DMS153 (cell line): ENCODE results near the gene BDNF.
"Not testable (repeated sequence)": the region's sequence is repeated elsewhere in the genome, so short reads cannot be mapped to it uniquely, and the experiment has no call there.

Experiments
- DNase-seq: peaks from one replicate; lab custom pipeline; 2025; lab: John Stamatoyannopoulos, UW

Gene BDNF

DNA sequence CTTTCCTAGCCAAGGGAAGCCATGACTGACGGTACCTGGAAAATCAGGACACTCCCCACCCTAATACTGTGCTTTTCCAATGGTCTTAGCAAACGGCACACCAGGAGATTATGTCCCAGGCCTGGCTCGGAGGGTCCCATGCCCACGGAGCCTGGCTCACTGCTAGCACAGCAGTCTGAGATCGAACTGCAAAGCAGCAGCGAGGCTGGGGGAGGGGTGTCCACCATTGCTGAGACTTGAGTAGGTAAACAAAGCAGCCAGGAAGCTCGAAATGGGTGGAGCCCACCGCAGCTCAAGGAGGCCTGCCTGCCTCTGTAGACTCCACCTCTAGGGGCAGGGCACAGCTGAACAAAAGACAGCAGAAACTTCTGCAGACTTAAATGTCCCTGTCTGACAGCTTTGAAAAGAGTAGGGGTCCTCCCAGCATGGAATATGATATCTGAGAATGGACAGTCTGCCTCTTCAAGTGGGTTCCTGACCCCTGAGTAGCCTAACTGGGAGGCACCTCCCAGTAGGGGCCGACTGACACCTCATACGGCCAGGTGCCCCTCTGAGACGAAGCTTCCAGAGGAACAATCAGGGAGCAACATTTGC, 34.6 kb downstream of the BDNF start:
- not testable (repeated sequence) for DNase-seq

DNA sequence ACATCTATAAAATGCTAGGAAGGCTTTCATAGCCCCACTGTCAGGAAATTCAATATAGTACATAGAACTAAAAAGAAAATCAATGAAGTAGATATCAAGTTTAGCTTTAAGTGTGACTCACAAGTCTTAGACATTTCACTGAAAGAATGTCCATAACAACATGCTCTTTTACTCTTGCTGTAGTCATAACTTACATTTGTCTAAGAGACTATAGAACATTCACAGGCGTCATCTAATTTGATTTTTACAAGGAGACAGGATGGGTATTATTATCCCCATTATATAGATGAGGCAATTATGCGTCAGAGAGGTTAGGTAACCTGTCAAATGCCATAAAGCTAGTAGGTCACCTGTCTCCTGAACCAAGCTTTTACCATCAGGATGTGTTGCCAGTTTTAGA, 36.9 kb downstream of the BDNF start:
- no peak for DNase-seq

DNA sequence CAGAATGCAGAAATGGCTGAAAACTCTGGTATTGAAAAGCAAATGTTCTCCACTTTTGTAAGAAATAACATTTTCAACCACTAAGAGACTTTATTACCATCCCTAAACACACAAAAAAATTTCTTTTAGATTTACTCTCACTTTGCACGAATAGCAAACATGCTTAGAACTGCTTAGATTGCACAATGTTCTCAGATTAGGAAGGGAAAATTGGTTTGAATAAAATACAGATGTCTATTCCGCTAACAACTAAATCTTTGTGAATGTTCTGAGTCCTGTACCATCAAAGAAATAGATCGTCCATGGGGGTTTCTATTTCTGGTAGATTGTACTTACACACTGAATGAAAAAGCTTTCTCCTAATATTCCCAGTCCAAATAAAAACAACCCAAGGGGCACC, 40.1 kb downstream of the BDNF start:
- DNase-seq, result no peak

DNA sequence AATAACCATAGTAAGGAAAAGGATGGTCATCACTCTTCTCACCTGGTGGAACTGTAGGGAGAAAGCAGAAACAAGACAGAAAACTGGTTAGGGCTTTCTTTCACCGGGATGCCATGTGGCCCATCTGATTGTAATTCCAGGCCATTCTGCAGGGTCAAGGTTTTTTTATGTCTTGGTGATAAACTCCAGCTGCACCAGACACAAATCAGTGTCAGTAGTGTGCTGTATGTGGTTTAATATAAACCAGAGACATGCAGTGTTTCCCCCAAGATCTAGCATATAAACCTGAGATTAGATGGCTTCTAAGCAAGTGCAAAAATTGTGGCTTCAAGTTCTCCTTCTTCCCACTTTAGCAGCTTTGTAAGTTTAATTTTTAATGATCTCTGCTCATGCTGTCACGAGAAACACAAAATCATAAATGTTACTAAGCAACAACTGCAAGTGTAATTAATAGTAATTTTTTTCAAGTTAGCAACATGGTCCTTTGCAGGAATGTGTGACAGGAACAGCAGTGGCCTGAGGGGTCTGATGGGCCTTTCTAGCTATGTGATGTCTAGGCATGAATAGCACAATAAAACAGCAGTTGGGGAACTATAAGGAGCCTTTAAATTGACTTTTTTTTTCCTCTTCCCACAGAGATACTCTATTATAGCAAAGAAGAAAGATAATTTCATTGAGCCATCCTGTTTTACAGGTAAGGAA, 41.6 kb downstream of the BDNF start:
- DNase-seq, result no peak

DNA sequence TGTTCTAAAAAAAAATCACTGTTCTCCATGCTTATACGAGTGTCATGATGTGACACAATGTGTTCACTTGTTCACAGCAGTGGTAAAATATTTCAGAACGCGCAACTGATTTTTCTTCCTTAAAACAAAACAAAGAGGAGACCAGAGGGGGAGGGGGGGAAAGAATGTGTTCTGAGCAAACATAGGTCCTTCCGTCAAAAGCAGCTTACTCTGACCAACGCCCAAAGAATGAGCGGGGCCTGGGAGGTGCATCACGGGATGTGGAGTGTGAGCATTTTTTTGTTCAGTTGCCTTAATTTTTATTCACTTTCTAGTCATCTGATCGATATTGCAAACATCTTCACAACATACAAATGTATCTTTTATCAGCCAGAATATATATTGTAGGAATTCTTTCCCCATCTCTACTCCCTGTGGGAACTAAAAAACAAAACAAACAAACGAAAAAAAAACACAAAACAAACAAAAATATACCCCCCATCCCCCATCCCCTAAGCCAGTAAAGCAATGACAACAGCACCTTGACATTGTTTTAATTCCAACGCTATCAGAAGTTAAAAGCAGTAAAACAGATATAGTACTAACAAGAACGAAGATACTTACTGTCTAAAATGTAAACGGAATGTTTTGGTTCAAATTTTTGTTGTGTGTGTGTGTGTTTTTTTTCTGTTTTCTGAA, 43.3 kb downstream of the BDNF start:
- DNase-seq, result no peak

DNA sequence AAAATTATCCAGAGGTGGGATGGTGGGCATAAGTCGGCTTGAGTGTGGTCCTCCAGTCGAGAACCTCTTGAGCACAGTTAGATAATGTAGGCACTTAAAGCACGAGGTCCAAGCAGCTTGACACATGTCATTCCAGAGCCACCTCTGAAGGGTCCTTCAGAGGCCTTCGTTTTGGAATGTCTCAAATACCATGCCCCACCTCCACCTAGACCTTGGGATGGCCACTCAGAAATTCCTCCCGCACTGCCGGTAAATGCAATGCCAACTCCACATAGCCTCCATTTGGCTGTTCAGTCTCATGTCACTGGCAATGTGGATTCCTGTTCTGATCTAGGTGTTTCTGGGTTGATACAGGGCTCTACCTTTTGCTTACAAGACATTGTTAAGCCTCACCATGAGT, 43.9 kb downstream of the BDNF start:
- no peak for DNase-seq

DNA sequence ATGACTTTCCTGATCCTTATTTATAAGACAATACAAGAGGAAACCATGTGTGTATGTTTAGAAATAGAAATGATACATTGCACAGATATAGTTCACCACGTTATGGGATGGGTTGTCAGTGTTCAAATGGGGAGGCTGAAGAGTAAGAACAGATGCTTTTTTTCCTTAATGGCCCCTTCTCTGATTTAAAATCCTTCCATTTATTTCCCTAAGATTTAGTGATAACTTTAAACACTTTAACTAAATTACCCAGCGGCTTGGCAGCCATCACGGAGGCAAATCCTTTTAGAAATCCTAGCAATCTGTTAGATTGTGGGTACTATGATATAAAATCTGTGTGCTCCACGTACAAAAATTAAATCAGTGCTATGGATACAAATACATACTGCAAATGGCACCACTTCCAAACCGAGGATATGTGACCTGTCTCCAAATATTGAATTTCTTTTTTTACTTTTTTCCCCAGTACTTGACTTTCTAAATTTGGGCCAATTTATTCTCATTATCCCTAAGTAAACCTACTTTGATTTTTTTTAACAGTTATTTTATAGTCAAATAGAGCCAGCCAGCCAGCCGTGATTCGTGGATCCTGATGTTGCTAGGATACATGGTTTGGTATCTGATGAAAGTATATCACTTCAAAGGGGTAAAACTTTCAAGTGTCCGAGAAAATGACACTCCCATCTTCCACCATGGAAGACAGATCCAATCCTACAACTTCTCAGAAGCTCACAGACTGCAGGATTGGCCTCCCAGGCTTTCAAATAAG, 46.1 kb downstream of the BDNF start:
- DNase-seq, result no peak

DNA sequence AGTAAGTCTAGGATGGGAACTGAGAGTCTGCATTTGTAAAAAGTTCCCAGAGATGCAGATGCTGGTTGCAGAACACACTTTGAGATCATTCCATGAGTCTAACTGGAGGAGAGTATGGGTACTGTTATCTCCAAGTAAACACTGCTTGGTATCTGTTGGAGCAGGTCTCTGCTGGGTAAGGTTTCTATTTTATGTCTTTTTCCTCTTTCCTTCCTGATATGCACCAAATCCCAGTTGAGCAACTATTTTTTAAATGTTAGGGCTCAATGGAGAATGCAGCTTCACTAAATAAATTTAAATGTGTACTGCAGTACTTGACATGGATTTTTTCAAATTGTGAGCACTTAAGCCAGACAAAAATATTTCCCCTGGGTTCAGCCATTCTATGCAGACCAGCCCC, 48.5 kb downstream of the BDNF start:
- no peak for DNase-seq

DNA sequence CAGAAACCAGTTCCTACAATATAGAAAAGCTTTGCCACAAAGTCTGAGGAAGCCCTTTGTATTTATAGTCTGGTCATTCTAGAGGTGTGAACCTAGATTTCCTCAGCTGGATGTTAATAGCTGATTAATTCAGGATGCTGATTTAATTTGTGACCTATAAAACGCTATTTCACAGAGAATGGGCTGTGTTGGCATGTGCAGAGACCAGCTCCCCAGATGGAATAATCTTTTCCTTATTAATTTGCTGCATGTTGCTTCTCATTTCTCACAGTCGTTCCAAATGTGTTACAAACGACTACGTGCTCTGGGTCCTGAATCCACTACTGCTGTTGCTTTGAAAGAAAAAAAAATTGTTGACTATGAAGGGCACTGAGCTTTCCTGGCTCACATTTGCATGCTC, 49.3 kb downstream of the BDNF start:
- DNase-seq, result no peak

DNA sequence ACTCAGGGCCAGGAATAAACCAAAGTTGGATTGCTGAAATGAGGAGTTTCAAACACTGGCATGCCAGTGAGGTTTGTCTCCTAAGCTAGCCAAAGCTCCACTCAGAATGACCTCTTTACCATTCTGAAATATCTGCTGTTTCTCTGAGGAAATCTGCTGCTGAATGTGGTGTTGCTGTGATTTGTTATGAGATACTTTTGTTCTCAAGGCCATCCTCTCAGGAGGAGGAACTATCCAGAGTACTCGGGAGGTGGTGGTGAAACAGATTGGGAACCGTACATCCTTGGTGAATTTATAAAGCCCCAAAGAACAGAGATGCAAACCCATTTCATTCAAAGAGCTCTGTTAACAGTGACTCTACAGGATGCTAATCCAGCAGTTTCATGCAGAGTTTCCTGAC, 50.5 kb downstream of the BDNF start:
- DNase-seq, result no peak

DNA sequence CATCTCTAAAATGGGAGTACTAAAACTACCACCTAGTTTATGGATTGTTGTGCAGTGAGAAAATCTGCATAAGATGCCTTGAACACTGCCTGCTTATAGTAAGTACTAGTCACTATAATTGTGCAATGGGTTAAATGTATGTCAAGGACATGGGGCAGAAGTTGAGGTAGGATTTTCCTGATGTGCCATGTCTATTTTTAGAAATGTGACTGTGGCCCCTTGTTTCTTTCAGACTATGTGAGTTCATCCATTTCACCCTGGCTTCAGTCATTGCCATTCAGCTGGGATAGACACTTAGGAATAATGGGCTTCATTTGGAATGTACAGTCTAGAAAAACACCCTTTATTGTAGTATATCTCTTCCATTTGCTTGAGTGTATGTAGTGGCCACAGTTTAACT, 51.4 kb downstream of the BDNF start:
- no peak for DNase-seq

DNA sequence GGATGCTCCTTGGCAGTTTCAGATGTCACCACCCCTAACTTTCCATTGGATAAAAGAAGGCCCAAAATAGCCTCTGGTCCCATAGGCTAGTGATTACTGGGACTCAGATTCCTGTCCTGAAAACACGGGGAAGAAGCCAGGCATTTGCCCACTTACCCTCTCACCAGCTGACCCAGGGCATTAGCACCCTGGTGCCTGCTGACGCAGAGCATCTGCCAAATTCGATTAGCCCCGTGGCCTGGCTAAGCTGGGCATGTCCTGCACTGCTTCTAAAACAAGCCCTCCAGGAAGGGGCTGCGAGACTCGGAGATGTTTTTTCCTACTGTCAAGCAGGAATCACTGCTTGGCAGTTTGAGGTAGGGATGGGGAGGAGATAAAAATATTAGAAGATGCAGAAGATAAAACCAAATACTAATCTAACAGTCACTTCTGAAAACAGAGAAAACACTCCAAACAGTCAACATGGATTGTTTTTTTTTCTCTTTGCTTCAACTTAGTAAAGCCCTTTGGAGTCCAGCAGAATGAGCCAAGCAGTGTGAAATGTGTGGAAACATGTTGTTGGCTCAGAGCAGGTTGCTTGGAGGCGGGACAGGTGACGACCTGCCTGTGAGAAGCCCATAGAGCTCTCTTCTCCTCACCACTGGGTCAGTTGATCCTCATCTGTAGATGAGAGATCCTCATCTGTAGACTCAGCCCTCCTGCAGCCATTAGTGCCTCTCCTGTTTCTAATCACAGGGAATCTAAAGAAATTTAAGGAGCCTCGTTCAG, 54.0 kb downstream of the BDNF start:
- DNase-seq, result no peak

DNA sequence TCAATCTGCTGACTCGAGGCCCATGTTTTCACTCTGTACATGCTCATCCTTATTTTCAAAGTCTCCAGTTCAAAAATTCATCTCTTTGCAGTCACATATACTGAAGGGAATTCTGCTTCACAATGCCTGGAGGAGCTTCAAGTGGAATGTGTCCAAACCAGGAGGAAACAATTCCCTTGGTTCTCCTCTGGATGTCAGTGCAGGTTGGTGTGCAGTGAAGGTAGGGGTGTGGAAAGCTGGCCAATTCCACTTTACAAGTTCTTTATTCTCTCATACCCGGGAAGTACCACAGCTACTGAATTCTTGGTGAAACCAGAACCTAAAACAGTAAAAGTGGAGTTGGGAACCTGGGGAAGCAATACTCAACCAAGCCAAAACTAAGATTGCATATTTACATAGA, 57.3 kb downstream of the BDNF start:
- DNase-seq, result no peak

DNA sequence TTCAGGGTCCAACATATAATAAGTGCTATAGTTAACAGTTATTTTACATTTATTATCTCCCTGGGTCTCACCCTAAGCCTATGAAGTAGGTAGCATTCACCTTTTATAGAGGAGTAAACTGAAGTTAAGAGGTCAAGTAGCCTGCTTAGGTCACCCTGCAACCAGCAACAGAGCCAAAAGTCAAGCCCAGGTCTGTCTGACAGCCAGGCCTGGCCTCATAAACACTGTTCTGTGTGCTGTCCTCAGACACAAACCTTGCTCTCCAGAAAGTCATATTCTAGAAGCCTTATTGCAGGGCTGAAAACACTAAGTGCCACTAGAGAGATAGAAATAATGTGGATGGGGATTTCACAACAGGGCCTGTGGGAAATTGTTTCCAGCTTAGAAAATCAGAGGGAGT, 59.3 kb downstream of the BDNF start:
- no peak for DNase-seq

DNA sequence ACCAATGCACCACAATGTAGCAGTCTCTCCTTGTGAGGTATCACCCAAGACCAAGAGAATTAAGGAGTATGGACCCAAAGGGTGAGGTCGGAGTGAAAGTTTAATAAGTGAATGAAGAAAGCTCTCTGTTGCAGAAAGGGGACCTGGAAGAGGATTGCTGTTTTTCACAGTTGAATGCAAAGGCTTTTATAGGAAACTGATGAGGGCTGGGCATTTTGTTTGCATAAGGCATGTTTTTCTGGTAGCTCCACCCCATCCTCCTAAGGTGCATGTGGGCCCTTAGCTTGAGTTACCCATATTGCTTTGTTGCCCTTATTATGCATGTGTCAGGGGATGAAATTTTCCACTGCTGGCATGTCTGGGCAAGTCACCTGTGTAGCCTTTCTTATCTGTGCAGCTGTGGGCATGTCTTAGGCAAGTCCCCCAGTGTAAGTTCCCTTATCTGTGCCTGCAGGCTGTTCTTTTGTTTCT, 64.7 kb downstream of the BDNF start:
- no peak for DNase-seq

DNA sequence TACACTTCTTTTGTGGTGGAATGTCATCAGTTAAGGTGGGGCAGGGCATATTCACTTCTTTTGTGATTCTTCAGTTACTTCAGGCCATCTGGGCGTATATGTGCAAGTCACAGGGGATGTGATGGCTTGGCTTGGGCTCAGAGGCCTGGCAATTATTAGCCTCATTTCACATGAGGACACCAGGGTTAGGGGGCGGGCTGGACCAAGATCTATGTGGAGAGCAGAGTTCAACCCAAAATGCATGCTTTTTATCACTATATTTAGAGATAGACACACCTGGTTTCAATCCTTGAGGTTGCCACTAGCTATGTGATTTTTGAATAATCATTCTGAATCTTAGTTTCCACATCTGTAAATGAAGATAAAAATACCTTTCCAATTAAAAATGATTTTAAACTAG, 65.5 kb downstream of the BDNF start:
- DNase-seq, result not testable (repeated sequence)

DNA sequence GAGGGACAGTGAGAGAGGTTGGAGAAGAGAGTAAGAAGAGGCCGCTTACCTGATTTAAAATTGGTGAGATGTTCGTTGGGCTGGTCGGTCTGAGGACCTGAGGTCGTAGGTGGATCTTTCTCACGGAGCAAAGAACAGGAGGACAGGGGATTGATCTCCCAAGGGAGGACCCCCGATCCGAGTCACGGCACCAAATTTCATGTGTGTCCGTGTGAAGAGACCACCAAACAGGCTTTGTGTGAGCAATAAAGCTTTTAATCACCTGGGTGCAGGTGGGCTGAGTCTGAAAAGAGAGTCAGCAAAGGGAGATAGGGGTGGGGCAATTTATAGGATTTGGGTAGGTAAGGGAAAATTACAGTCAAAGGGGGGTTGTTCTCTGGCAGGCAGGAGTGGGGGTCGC, 66.0 kb downstream of the BDNF start:
- not testable (repeated sequence) for DNase-seq

DNA sequence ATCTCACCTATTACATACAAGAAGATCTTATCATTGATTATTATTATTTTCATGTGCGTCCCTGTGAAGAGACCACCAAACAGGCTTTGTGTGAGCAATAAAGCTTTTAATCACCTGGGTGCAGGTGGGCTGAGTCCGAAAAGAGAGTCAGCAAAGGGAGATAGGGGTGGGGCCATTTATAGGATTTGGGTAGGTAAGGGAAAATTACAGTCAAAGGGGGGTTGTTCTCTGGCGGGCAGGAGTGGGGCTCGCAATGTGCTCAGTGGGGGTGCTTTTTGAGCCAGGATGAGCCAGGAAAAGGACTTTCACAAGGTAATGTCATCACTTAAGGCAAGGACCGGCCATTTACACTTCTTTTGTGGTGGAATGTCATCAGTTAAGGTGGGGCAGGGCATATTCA, 71.2 kb downstream of the BDNF start:
- DNase-seq, result not testable (repeated sequence)

DNA sequence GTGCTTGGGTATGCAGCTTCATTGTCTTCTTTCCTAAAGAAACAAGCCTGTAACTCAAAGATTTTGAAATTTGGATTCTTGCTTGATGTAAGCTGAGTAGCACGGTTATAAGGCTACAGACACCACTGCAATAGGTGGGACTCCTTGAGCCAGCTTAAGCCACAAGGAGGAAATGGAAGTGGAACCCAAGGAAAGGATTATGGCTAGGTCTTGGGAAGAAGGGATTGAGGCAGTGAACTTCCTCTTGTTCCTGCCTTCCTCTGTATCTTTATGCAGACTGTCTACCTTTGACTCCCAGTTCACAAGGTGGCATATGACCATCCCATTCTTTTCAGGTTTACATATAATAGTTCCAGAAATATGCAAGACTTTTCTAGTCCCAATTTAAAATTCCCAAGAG, 72.3 kb downstream of the BDNF start:
- no peak for DNase-seq

DNA sequence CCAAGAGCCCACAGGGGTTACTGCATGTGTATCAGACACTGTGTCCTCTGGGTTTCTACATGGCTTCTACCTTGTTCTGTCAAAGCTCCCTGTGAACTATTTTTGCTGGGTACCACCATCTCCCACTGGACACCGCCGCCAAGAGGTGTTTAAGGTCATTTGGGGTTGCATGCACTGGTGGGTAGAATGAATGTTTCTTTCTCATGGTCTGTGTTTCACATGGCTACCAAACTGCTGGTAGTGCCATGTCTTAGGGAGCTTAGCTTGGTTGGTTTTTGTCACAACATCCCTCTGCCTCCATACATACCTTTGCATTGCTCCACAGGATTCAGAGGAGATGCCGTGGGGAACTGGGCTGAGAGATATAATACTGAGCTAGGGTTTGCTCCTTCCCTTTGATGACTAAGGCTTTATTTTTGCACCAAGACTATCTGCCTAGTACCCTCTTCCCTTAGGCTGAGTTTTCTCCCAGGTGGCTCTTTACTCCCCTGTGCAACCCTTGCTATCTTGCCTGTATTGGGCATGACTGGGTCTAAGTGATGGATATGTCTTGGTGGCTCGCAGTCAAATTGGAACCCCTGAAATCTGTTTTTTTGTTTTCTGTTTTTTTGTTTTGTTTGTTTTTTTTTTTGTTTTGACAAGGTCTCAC, 73.2 kb downstream of the BDNF start:
- DNase-seq, result no peak

DNA sequence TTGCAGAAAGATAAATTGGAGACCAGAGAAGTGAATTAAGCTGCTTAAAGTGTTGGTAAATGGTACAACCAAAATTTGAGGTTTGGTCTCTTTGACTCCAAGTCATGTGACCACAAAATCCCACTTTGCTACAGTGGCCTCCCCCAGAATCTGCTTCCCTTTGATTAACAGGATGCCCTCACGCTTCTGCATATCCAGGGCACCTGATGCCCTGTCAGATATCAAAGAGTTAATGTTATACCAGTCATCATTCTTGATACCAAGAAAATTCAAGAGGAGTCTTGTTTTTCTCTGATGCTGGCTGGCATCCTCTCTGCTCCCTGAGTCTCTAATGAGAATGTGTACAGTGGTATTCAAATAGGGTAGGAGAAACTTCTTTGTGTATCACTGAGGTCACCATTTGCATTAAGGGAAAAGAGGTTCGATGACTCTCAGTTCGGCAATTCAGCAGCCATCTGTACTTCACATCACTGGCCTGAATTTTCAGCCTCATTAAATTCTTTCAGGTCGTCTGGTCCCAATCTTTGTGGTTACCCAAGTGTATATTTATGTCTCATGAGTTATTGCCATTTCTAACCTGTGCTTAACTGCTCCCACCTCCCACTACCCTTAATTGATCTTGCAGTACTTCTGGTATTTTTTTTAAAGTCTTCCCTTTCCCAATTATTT, 73.9 kb downstream of the BDNF start:
- DNase-seq, result no peak
